Measurements from ENCODE around the gene ARMH3.
"Not testable (repeated sequence)": the region's sequence is repeated elsewhere in the genome, so short reads cannot be mapped to it uniquely, and the experiment has no call there.

GRCh38 chr10:102054881-102055646 lies 909 bp downstream of the ARMH3 start:
- TF ChIP-seq CTCF (IDR thresholded peaks at IDR 0.05); REST (IDR thresholded peaks at IDR 0.05; ENCODE audit: insufficient read depth in 1 of 2, low read depth in 2 of 2, low read length in 1 of 2); TCF7L2 (IDR thresholded peaks at IDR 0.05; ENCODE audit: low read depth, low read length): not testable (repeated sequence)

All from Panc1 (cell line).